Measurements from ENCODE around the gene CCDC18.

DNA sequence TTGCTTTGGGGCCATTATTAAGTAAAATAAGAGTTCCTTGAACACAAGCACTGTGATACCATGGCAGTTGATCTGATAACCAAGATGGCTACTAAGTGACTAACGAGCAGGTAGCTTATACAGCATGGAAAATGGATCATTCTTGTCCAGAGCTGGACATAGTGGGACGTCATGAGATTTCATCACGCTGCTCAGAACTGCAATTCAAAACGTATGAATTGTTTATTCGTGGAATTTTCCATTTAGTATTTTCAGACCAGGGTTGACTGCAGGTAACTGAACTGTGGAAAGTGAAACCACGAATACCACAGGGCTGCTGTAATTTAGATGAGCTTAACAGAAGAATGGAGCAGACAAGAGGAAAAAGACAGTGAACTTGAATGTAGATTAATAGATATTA is 38.9 kb downstream of the CCDC18 start:
- TF ChIP-seq, protein P1, sequence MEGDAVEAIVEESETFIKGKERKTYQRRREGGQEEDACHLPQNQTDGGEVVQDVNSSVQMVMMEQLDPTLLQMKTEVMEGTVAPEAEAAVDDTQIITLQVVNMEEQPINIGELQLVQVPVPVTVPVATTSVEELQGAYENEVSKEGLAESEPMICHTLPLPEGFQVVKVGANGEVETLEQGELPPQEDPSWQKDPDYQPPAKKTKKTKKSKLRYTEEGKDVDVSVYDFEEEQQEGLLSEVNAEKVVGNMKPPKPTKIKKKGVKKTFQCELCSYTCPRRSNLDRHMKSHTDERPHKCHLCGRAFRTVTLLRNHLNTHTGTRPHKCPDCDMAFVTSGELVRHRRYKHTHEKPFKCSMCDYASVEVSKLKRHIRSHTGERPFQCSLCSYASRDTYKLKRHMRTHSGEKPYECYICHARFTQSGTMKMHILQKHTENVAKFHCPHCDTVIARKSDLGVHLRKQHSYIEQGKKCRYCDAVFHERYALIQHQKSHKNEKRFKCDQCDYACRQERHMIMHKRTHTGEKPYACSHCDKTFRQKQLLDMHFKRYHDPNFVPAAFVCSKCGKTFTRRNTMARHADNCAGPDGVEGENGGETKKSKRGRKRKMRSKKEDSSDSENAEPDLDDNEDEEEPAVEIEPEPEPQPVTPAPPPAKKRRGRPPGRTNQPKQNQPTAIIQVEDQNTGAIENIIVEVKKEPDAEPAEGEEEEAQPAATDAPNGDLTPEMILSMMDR (IDR thresholded peaks at IDR 0.05) = no peak
- TF ChIP-seq EP300 (IDR thresholded peaks at IDR 0.05) (no peak), POLR2AphosphoS5 (IDR thresholded peaks at IDR 0.05) (no peak), POLR2A (IDR thresholded peaks at IDR 0.05; ENCODE audit: low read depth) (no peak)

Measured in esophagus muscularis mucosa (tissue), 4 donors.